SHP77 treated with DMSO at 0.1 percent for 48 hours (cell line): ENCODE data around the gene SLFN12L.
A peak's percentile ranks its signal among the peaks of the same experiment; 100 is the strongest.
"Not testable (repeated sequence)": the region's sequence is repeated elsewhere in the genome, so short reads cannot be mapped to it uniquely, and the experiment has no call there.

Experiments
- DNase-seq: peaks from one replicate; lab custom pipeline; 2025; lab: John Stamatoyannopoulos, UW

SLFN12L gene

DNA sequence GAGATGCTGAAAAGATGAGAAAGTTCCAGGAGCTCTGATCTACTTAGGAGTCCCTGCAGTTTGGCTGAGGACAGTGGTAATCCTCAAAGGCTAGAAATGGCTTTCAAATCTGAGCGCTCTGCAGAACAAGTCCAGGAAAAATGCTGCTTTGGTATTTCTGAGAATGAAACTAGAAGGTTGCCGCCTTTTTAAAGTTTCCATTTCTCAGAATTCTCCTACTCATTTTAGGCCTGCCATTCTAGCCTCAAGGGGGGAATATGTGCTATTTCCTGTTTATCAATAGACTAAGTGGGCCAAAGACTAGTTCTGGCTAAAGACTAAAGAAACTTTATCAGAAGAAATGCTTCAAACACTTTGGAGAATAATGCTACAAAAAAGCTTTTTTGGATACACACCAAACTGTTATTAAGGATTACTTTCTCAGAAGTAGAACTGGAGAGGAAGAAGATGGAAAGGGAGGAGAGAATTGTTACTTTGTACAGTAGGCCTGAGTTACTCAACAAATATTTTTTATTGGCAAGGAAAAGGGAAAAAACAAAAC is at the start of gene SLFN12L:
Gene SLFN12L, minus strand, starts transcription at position 78 of the 541 bp plus-strand sequence. CDS start 15,314 bp downstream, outside the sequence.
- DNase-seq: no peak

DNA sequence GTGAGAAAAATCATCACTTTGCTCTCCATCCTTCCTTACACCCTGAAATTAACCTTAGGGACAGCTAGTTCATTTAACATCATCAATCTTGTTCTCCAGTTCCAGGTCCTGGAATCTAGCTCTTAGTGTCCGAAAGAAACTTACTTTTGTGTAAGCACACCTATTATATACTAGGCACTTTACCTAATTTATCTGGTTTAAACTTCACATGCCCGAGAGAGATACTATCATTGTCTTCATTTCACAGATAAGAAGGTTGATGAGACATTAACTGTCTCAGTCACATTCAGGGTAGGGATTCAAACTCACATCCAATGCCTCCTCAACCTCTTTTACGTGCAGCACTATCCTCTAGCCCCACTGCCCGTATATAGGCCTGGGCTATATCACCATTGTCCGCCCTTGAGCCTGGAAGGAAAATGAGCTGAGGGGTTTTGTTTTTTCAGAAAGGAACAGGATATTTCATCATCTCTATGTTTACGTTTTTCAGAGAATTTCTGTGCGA is 49.1 kb upstream of the SLFN12L start:
- DNase-seq: no peak

DNA sequence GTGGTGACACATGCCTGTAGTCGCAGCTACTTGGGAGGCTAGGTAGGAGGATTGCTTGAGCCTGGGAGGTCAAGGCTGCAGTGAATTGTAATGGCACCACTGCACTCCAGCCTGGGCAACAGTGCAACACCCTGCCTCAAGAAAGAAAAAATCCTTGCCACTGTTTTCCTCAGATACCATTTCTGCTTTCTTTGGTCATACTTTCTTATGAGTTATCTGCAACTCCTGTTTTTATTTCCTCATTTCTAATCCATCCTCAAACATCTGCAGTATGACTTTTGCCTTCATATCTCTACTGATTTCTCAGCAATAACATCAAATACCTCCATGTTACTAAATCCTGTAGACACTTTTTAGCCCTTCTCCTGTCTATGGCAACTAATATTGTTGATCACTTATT is 46.6 kb upstream of the SLFN12L start:
- DNase-seq: no peak

DNA sequence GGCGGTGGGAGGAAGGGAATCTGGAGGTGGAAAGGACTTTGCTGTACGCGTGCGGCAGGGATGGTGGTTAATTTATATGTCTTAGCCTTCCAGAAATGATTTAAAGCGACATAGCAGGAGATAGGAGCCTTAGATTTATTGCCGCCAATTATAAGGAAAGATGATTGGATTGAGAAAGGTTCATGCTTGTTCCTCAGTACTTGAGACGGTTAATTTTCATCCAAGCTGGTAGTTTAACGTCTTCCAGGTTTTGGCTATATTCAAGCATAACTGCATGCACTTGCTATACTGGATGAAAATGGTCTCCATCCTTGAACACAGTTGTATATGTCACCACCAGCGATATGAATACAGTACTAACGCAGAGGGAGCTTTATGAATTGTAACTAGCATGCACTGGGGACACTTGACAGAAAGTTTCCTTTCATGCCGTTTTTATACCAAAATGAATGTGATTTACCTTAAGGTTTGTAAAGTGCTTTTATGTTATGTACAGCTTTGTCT is 41.5 kb upstream of the SLFN12L start:
- no peak for DNase-seq

DNA sequence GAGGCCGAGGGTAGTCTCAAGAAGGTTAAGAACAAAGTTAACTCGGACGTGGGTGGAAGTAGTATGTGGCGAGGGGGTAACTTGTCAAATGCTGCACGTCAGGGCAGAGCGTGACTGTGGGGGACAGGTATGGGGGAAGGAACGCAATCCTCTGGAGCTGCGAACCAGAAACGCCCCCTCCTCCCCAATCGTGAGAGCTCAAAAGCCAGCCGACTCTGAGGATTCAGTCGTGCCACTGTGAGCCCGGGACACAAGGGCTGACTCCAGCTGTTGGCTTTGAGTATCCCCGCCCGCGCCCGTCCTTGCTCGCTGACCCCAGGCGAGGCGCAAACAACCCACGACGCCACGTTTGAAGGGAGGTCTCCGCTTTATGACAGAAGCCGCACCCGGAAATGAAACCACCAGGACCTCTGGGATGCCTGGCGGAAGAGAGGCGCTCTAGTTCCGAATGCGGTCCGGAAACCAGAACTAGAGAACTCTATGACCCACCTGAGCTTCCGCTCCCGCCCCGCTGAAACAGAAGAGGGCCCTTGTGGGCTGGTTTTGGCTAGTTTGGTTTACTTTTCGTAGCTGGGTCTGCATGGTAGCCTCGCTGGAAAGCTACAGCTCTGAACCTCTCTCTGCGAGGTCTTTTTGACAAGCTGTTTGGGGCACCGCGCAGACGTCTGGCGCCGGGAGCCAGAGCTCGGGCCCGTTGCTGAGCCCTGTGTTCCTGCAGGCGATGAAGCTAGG is 40.9 kb upstream of the SLFN12L start, which contains the start of gene PEX12:
Gene PEX12, minus strand, starts transcription at position 375 of the 732 bp plus-strand sequence. CDS start 550 bp downstream, outside the sequence.
- peak; percentile 77 for DNase-seq

DNA sequence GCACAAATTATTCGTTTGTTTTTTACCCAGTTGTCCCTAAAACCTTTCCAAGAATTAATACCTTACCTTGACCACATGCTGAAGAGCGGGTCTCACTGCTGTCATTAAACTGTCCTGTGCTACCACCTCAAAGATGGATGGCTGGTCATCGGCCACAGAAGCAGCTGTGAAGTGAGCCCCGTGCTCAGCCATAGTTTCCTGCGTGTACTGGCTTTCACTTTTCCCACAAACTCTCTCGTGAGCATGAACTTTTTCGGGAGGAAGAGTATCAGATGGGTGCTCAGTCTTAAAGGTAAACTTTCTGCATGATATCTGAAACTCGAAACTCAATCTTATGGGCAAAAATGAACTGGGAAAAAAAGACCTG is 40.3 kb upstream of the SLFN12L start:
- no peak for DNase-seq

DNA sequence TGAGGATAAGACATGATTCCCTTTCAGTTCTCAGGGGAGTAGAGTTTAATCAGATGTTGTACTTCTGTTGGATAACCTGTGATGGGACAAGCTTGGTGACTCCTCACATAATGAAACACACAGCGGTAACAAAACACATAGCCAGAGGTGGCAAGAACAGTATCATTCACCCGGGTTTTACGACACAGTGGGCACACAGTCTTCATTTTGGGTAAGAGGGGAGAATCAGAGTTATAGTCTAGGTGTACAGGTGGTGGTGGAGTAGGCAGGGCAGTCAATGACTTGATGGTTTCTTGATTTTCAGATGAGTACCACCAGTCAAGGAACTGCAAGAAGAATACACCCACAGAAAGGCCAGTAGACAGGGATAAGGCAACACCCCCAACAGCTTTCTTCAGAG is 38.3 kb upstream of the SLFN12L start:
- no peak for DNase-seq

DNA sequence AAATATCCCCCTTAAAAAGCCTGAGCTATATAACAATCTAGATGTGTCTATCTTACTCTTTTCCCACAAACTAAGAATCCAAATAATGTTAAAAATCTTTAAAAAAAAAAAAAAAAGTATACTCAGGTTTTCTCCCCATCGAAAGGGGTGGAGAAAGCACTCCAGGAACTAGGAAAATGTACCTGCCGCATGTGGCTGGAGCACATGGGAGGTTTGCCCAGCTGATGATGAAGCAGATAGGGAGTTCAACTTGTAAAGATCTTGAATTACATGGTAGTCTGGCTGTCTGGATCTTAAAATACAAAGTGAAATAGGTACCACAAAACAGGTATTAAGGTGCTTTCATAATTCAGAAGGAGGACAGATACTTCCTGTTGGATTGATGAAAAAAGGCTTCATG is 31.9 kb upstream of the SLFN12L start:
- no peak for DNase-seq

DNA sequence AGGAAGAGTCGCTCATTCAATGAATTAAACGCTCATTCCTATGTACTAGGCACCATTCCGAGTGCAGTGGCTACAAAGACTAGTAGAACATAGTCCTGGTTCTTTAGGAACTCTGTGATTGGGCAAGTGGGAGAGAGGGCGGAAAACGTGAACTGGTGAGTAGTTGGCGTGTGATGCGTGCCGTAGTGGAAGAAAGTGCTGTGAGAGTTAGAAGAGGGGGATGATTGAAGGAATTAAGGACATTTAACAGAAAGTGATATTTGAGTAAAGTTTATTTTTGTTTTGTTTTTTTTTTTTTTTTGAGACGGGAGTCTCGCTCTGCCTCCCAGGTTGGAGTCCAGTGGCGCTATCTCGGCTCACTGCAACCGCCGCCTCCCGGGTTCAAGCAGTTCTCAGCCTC is 31.1 kb upstream of the SLFN12L start:
- no peak for DNase-seq

DNA sequence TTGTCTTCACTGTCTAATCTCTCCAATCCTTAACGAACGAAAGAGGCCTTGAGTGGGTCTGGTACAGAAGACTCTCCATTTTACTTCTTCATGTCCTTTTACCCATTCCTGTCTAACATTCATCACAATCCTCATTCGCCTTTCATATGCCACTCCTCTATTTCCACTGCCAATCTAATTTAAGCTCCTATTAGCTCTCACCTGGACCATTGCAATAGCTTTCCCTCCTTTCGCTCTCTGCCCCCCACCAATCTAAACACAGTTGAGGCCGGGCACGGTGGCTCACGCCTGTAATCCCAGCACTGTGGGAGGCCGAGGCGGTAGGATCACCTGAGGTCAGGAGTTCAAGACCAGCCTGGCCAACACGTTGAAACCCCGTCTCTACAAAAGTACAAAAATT is 29.5 kb upstream of the SLFN12L start:
- no peak for DNase-seq

DNA sequence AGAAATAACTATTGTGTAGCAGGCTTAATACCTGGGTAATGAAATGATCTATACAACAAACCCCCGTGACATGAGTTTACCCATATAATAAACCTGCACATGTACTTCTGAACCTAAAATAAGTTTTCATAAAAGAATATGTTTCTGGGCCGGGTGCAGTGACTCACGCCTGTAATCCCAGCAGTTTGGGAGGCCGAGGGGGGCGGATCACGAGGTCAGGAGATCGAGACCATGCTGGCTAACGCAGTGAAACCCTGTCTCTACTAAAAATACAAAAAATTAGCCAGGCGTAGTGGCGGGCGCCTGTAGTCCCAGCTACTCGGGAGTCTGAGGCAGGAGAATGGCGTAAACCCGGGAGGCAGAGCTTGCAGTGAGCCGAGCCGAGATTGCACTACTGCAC is 25.7 kb upstream of the SLFN12L start:
- not testable (repeated sequence) for DNase-seq

DNA sequence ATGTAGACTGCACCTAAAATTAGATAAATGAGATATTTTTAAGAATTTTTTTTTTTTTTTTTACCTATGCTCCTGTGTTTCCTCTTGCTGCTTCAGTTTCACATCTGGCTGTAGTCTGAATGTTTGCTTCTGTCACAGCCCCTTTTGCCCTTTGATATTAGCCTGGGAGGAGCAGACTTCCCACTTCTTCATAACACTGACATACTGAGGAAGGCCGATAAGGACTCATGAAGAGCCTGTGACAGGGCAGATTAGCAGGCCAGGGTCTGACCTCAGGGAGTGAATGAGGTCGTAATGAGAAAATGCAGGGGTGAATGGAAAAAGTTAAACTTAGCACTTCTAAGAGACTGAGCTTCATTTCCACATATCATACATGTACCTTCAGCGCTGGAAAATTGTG is 23.2 kb upstream of the SLFN12L start, which contains the start of gene SLFN14:
Gene SLFN14, minus strand, starts transcription at position 117 of the 400 bp plus-strand sequence. CDS start 2,757 bp downstream, outside the sequence.
- DNase-seq: no peak

DNA sequence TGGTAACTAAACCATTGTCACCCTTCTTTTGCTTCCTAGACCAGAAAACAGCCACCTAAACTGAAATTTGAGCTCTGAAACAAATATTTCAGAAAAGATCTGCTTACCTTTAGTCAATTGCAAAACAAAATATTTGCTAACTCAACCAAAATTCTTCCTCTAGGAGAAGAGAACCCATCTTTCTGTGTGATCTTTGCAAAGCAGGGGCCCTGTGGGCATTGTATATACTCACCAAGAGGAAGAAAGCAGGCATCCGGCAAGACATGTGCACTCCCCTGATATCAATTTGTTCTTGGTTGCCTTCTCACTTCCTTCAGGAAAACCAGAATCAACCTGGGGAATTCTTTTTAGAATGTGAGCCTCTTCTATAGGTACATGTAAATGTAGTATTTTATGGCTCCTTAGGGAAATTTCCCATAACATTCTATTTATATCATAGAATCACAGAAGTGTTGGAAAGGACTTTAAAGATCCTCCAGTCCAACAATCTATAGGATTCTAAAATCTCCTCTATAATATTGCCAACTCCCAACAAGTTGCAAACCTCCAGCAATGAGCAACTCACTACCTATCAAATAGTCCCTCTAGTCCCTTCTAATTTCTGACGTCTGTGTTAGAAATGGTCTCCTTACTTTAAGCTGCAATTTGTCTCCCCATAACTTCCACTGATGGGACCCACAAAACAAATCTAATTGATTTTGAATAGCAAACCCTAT is 22.2 kb upstream of the SLFN12L start:
- no peak for DNase-seq

DNA sequence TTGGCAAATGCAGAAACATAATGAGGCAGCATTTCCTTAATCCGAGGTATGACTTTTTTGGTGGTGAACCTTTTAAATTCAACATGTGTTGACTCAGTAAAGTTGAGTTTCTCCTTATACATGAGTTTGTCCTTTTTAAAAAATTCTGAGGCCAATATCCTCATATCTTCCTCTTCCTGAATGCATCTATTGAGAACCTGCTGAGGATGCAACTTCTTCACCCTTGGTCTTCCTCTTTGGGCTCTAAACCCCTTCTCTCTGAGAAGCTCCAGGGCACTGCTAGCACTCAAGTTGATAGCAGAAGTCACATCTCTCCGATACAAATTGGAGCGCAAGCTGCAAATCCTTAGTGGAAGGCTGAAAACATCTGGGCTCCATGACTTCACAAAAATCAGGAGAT is 19.9 kb upstream of the SLFN12L start:
- no peak for DNase-seq

DNA sequence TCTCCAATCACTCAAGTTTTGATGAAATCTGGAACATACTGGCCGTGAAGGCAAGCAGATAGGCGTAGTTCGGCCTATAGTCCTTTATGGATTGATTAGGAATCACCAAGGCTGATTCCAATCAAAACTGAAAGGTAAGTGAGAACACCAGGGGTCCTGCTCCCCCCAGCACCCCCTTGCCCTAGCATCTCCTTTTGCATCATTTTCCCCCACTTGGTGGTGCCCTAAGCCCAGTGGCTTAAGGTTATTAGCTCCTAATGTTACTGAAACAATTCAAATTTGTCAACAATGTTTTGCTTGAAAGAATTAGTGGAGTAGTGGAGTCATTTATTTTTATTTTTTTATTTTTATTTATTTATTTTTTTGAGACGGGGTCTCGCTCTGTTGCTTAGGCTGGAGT is 18.2 kb upstream of the SLFN12L start:
- no peak for DNase-seq

DNA sequence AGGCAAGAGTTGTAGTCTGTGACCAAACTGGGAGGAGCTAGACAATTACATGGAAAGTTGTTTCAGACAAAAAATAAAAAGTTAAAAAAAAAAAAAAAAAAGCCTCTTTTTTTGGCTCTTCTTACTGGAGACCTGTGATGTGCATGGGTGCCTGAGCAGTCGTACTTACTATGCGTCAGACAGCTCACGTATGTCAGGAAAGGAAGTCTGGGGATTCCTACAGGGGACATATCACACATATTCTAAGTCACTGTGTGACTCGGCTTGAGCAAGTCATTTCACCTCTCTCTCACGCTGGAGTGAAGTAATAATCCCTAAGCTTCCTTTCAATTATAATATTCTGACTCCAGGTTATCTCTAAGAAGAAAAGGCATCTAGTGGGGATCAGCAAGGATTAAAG is 17.2 kb upstream of the SLFN12L start:
- no peak for DNase-seq

DNA sequence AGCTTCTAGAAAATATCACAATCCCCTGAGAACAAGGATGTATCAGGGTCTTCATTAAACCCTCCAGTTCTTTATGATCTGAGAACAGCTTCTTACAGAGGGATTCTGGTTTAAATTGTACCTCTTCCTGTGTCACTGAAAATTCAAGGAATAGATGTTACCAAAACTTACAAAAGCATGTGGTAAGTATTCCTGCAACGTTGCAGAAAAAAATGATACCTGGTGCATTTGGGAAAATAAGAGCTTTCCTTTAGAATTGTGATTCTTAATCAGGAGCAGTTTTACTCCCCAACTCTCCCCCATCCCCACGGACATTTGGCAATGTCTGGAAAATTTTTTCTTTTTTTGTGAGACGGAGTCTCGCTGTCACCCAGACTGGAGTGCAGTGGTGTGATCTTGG is 15.8 kb upstream of the SLFN12L start:
- no peak for DNase-seq

DNA sequence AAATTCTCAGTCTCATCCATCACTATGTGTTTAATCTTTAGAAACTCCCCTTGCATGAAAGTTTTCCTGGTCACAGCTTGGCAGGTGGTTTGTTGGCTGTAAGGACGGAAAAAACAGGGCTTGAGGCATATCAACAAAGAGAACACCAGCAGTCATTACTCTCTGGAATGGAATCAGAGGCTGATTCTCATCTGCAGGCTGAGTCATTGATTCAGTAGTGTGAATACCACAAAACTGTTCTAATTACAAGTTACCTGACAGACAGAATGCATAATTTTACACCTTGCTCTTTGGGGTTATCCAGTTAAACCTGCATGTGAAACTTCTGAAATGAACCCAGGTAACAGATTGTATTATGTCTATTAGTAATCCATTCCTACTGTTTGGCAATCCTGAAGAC is 11.5 kb upstream of the SLFN12L start:
- no peak for DNase-seq

DNA sequence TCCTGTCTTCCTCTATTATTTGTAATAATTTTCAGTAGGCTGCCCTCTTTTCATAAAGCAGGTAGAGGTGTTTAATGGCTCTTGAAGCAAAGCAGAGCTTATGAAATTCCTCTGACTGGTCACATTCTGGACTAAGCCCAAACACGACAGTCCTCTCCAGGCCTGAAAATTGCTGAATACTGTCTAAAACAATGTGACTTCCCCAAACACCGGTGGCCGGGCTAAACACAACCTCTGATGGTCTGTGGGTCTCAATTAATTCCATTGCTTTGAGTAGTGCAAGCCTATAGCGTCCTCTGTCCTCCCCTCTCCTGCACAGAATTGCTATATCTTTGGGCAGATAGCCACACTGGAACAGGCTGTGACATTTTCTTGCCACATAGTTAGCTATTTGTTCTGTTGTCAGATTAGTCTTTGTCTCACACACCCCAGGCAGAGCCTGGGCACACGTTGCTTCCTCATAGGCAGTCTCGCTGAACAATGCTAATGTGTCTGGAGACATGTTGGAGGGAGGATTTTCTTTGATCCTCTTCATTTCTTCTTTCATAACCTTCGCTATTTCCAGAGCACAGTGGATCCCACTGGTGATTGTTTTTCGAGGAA is 10.8 kb upstream of the SLFN12L start:
- no peak for DNase-seq

DNA sequence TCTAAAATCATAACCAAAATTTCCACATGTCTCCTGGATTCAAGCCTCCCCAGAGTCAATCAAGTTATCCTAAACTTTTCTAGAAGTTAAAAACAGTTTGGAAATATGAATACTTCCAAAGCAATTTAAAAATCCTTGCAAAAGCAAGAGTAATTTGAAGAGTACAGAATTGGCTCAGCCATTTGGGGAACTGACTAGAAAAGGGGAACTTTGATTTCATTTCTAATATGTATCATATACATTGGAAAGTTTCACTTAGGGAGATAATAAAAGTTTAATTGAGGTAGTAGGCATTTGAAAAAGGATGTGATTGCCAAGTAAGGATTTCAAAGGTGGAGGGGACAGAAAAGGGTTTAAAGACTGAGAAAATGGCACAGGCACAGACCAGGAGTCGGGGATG is 9.0 kb upstream of the SLFN12L start:
- DNase-seq: no peak

DNA sequence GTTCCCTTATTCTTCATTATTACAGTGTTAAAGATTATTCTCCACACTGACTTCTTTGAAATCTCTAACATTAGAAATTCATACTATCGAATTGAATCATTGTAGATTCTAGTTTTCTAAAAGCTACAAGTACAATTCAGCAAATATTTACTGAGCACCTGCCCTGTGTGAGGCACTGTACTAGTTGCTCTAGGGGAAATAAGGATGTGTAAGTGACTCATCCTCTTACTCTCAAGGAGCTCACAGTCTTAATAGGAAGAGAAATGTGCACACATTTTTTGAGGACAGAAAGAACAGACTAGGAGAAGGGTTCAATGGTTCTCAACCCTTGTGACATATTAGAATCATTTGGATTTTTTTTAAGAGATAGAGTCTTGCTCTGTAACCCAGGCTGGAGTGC is 7.7 kb upstream of the SLFN12L start:
- DNase-seq: no peak

DNA sequence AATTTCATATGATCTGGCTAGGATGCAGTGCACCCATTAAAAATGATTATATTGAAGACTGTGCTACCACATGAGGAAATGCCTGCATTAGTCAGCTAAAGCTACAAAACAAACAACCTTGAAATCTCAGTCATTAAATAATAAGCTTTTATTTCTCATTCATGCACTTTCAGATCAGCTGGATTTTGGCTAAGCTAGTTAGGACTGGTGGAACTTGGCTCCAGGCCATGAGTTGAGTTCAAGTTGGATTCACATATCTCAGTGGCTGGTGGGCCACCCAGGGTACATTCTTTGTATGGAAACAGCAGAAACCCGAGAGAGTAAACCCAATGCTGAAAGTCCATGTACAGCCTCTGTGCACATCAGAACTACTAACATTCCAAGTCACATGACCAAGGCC is 6.4 kb upstream of the SLFN12L start:
- DNase-seq: no peak
